Activated CD8-positive, alpha-beta memory T cell treated with anti-CD3 and anti-CD28 coated beads, Interleukin-2, amount 50 U/mL, for 4 hours (primary cell): ENCODE measurements around the gene GPR27.

Source experiments
- DNase-seq: peaks from one replicate; pipeline ENCODE4 v3.0.0-alpha.2; 2020

Gene GPR27

GRCh38 chr3:71753701-71754609 is at the start of gene GPR27:
Gene GPR27 (plus strand): TSS chr3:71753855. CDS start chr3:71754050, 195 bp downstream.
- no peak for DNase-seq

- no peak for DNase-seq
Observed at GRCh38 chr3:71704915-71705314, 48.7 kb upstream of the GPR27 start.

- no peak for DNase-seq
Observed at GRCh38 chr3:71705681-71706080, 48.0 kb upstream of the GPR27 start.

GRCh38 chr3:71707595-71707994 is 46.1 kb upstream of the GPR27 start:
- no peak for DNase-seq

DNA sequence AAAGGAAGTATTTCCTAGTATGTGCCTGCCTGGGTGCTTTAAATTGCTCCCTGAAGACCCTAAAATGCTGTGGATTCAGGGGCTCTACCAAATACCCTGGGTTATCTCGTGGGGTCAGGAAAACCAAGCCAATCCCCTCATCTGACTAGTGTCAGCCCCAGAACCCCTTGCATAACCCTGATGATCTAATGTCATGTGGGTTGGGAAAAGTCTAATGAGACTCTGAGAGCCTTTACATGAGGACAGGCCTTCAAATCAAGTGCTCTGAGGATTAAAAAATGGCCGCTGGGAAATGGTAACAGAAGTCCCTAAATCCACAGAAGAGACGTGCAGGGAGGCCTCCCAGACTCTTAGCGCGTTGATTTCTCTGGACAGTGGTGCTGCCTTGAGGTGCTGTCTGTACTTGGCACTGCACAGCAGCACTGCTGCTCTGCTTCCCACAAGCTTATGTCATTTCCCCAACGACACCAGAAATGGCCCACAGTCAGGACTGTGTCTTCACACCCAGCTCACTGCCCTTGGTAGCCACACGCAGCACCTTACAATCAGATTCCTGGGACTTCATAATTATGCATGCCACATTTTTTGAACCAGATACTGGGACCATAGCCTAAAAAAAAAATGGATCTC is 45.1 kb upstream of the GPR27 start:
- no peak for DNase-seq

DNA sequence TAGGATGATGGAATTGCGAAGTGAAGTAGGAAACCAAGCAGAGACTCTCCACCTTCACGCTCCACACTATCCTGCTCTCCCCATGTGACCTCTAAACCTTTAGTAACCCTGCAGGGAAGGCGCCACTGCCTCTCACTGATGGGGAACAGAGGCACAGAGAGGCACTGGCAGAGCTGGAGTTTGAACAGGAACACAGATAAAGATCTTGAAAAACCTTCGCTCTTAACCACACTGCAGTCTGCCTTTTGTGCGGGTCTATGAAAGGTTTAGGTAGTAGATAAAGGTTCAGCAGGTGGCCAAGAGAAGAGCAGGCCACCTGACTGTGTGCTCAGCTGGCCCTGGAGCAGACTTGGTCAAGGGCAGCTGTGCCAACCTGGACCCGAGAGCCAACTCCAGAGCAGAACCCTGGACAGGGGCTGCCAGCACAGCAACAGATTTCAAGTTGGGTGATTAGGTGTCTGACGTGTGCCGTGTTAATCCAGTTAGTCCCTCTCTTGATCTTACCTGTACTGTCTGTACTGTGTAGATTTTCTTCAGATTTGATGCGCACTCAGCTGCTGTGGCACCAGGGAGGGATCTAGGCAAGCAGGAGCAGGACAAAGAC is 43.6 kb upstream of the GPR27 start:
- no peak for DNase-seq

GRCh38 chr3:71710906-71711494 is 42.7 kb upstream of the GPR27 start:
- DNase-seq: no peak

DNA sequence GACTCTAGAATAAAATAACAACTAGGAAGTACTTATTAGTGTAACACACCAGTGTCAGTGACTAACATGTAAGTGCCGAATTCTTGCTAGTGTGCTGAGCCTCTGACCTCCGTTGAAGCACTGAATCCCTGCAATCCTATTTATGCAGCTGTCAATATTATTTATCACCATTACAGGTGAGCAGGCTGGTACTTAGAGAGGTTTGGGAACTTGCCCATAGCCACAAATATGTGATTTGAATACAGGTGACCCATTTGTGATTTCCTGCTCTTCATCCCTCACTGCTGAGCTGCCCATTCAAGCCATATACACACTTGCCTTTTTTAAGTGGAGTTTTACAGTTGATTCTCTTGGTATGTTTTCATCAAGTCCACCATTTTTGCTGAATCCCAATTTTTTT is 40.6 kb upstream of the GPR27 start:
- no peak for DNase-seq

GRCh38 chr3:71714595-71714994 is 39.1 kb upstream of the GPR27 start:
- no peak for DNase-seq

DNA sequence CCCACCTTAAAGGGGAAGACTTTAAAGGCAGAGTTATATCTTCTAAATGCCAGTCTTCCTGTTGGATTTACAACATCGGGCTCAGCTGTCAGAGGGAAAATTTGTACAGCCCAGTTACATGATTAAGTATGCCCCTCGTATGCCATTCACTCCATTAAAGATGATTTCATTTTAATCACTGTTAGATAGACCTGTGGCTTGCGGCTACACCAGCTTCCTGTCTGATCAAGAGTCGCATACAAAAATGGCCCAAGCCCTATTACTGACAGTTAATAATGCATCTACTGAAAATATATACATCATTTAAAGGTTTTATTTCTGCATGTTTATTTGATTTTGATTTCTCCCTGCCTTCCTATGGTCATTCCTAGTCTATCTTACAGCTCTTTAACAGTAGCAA is 35.6 kb upstream of the GPR27 start:
- no peak for DNase-seq

GRCh38 chr3:71721002-71721401 is 32.7 kb upstream of the GPR27 start:
- no peak for DNase-seq

DNA sequence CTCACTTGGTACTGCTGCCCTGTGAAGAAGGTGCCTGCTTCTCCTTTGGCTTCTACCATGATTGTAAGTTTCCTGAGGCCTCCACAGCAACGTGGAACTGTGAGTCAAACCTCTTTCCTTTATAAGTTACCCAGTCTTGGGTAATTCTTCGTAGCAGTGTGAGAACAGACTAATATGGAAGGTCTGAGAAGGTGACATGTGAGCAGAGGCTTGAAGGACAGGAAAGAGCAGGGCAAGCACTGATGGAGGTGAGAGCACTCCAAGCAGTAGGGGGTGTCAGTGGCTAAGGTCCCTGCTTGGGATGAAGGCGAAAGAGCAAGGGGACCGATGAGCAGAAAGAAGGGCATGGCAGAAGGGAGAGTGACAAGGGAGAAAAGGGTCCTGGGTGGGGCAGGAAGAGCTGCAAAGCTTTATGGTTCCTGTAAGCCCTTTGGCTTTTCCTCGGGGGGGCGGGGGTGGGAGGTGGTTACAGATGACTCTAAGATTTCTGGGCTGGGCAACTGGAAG is 32.0 kb upstream of the GPR27 start:
- DNase-seq: peak; percentile 38

DNA sequence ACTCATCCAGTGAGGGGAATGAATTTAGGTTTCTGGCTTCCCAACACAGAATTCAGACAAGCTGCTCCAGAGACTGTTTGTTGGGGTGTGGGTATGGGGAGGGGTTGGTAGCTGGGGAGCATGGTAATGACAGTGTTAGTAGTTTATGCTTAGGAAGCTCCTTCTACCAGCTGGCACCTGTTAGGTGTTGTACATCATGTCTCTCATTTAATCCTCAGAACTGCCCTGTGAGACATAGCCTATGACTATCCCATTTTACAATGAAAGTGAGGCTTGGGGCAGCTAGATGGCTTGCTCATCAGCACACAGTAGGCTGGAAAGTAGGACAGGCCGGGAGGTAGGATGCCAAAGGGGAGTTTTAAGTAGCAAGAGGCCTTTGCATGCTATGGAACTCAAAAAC is 31.0 kb upstream of the GPR27 start:
- DNase-seq: no peak

DNA sequence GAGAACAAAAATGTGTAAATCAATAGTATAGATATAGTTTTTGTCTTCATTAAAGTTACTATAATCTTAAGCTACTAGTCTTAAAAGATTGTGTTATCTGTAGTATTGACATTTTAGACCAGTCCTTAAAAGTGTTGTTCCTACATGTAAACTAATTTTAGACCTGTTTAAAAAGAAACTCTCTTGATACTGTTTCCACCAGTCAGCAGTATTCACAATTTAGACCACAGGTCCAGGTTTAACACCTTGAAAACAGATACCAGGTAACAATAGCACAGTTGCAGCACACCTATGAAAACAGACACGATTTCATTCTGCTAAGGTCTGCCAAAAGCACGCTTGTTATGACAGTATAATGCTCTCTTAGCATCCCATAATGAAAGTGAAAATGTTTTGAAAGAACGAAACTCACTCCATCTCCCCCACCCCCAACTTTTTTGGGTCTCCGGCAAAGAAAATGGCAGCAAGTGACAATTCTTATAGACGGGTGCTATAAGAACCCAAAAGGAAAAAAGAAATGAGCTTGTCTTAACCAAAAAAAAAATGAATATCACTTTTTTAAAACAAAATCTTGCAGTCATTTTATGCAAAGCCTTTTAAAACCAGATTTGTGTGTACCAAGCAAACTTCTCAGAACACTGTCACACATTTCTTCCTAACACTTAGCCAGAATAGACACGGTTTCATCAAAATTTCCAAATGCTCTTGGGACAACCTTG is 30.0 kb upstream of the GPR27 start:
- DNase-seq: peak; percentile 47

DNA sequence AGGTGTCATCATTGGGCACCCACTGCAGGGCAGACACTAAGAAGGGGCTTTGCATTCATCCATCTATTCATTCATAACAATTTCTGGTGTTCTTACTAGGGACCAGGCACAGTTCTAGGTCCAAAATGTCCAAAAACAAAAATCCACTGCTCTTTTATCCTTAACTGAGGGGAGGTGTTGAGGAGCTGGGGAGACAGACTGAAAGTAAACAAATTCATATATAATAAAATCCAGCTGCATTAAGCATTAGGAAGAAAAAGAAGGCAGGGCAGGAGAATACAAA is 29.5 kb upstream of the GPR27 start:
- DNase-seq: no peak

DNA sequence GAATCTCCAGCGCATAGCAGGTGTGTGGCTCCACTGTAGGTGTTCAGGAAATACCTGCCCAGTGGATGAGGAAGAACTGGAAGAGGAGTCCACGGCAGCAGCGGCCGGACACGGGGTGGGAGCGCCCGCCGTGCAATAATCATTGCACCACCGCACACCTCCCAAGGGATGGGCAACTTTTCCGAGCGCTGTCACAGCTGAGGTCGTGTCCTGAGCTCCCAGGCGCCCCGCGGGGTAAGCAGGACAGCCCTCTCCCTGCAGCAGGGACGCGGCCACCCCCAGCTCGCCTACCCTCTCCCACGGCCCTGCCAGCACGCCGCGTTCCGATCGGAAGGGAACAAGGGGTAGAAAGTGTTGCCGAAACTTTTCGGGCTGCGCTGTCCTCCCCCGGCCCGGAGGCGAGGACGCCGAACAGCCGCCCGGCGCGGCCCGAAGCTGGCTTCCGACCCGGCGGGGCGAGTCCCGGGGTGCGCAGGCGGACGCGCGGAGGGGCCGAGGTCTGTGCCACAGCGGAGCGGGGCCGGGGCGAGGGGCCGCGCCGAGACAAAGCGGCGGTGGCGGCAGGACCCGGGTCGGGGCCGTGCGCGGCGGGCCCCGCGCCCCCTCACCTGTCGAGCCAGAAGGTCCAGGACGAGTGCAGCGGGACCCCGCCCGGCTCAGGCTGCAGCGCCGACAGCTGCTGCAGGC is 28.9 kb upstream of the GPR27 start:
- DNase-seq: peak; percentile 41

GRCh38 chr3:71725271-71725991 is 28.2 kb upstream of the GPR27 start, which contains the start of gene EIF4E3:
Gene EIF4E3 (minus strand): TSS chr3:71725402. CDS start chr3:71725367, 35 bp downstream.
- DNase-seq: peak; percentile 41

DNA sequence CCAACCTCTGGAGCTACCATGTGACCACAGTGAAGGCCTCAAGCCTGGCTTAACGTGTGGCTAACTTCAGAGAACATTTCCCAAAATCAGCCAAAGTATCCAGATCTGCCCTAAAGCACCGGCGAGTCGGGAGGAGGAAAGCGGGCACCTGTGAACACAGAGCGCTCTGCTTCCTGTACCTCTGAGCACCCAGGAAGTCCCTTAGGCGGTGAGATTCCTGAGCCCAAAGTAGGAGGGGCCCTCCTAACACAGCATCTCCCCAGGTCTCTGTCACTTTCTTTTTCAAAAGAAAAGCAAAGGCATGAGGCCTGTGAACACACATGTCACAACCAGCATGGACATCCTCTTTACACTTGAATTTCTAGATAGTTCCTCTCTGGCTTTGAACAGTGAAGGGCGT is 27.5 kb upstream of the GPR27 start:
- DNase-seq: peak; percentile 43

DNA sequence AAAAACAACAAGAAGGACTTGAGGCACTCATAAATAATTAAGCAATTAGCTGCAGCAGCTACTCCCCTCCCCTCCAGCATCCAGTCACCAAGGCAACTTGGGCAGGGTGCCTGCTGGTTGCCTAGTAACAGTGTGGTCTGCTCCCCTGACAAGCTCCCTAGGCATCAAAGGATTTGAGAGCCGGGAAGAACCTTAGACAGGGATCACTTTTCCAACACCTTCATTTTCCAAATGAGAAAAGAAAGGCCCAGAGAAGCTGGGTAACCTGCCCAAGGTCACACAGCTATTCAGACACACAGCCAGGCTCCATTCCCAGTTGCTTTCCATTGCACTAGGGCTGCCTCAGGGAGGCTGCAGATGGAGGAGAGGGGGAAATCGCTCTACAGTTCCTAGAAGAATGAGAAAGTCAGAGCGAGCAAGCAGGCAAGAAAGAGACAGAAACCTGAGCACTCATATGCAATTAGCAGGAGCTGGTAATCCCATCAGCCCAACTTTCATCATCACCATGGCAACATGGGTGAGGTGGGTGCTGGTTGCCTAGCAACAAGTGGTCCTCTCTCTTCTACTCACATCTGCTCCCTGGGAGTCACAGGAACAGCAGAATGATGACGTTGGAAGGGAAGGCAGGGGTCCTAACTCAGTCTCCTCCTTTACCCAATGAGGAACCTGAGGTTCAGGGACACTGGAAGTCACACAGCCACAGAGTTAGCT is 24.9 kb upstream of the GPR27 start:
- no peak for DNase-seq

- DNase-seq: no peak
Observed at GRCh38 chr3:71732637-71733036, 21.0 kb upstream of the GPR27 start.

GRCh38 chr3:71733319-71733718 is 20.3 kb upstream of the GPR27 start:
- no peak for DNase-seq
